Nephron (organoid): ENCODE measurements around the gene KHK.
A peak's percentile ranks its signal among the peaks of the same experiment; 100 is the strongest.

Source experiments
- H3K27ac Mint-ChIP-seq, 3 experiments: 2 replicates each; pipeline ENCODE4 v1.8.0; 2020; ENCODE audit warnings: mixed read lengths in 3 of 3, mild to moderate bottlenecking in 2 of 3, moderate library complexity in 1 of 3
- H3K27me3 Mint-ChIP-seq: 2 replicates; pipeline ENCODE4 v1.8.0; 2021; ENCODE audit warnings: low read depth, mild to moderate bottlenecking, moderate library complexity, mixed read lengths
- H3K36me3 Mint-ChIP-seq: 2 replicates; pipeline ENCODE4 v1.8.0; 2020; ENCODE audit warnings: low read depth, mixed read lengths
- H3K4me1 Mint-ChIP-seq: 2 replicates; pipeline ENCODE4 v1.8.0; 2020; ENCODE audit warnings: mixed read lengths
- H3K4me3 Mint-ChIP-seq, 3 experiments: 2 replicates each; pipeline ENCODE4 v1.8.0; 2020; ENCODE audit warnings: mild to moderate bottlenecking in 3 of 3, mixed read lengths in 3 of 3, moderate library complexity in 2 of 3
- H3K9me3 Mint-ChIP-seq: 2 replicates; pipeline ENCODE4 v1.8.0; 2020; ENCODE audit warnings: mixed read lengths
- TF ChIP-seq, protein P1 (sequence below), 3 experiments: fragments of 200-600 bp; sonication (generic); IDR thresholded peaks; one replicate each; pipeline ENCODE4 v1.5.0; 2021; ENCODE audit warnings: antibody characterized with exemption in 3 of 3; ENCODE audit not compliant: unreplicated experiment in 3 of 3

The KHK gene

DNA sequence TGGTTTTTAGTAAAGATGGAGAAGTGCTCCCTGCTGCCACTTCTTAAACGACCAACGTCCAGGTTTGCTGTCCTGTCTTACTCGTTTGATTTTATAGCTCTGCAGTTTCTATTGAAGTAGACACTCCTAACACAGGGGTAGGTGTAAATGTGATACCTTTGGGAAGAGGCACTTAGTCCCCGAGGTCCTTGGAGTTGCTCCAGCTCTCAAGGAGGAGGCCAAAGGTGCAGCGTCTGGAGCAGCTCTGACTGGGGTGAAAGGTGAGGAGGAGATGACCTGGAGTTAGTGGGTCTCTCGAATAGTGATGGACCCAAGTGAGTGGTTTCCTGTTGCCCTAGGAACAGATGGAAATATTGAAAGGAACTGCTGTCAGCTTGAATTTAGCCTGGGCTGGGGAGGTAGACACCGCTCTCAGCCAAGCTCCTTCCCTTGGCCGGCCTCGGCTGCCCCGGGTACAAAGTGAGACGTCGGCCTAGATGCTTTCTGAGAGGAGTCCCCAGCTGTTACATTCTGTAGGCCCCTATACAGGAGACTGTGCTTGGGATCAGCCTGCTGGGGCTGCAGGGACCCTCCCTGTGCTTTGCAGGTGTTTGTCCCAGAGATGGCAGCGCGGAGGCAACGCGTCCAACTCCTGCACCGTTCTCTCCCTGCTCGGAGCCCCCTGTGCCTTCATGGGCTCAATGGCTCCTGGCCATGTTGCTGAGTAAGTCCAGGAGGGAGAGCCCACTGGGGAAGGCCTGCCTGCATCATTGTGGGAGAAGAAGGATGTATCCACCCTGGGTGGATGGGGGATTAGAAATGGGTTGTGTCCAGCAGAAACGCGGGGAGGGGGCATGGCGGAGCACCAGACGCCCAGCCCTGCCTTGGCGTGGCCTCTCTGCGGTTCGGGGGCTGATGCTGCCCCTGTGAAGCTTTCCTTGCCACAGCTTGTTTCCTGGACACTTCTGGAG lies 5.4 kb downstream of the KHK start:
- H3K9me3 Mint-ChIP-seq = no peaks in the 10 kb centered on the region
- peak overlapping the region in 2 of 3 experiments; percentile 38 to 73 for H3K27ac Mint-ChIP-seq
- H3K4me1 Mint-ChIP-seq = peaks cover 22% of the 10 kb centered on the region
- H3K4me3 Mint-ChIP-seq = no peak overlapping the region
- H3K27me3 Mint-ChIP-seq = peaks cover 11% of the 10 kb centered on the region
- H3K36me3 Mint-ChIP-seq = no peaks in the 10 kb centered on the region
- TF ChIP-seq, protein P1, sequence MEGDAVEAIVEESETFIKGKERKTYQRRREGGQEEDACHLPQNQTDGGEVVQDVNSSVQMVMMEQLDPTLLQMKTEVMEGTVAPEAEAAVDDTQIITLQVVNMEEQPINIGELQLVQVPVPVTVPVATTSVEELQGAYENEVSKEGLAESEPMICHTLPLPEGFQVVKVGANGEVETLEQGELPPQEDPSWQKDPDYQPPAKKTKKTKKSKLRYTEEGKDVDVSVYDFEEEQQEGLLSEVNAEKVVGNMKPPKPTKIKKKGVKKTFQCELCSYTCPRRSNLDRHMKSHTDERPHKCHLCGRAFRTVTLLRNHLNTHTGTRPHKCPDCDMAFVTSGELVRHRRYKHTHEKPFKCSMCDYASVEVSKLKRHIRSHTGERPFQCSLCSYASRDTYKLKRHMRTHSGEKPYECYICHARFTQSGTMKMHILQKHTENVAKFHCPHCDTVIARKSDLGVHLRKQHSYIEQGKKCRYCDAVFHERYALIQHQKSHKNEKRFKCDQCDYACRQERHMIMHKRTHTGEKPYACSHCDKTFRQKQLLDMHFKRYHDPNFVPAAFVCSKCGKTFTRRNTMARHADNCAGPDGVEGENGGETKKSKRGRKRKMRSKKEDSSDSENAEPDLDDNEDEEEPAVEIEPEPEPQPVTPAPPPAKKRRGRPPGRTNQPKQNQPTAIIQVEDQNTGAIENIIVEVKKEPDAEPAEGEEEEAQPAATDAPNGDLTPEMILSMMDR (IDR thresholded peaks at IDR 0.05; ENCODE audit: unreplicated experiment in 3 of 3) = no peak

- H3K4me1 Mint-ChIP-seq = peaks cover 14% of the 10 kb centered on the region
- peaks cover 7% of the 10 kb centered on the region for H3K27me3 Mint-ChIP-seq
- TF ChIP-seq, protein P1 (IDR thresholded peaks at IDR 0.05; ENCODE audit: unreplicated experiment in 3 of 3) = no peak
- no peak overlapping the region for H3K4me3 Mint-ChIP-seq
- H3K36me3 Mint-ChIP-seq = no peaks in the 10 kb centered on the region
- H3K27ac Mint-ChIP-seq = peak overlapping the region in 1 of 3 experiments; percentile 66
- H3K9me3 Mint-ChIP-seq = no peaks in the 10 kb centered on the region
These were observed 6.3 kb downstream of the KHK start for GRCh38 chr2:27092696-27093429.

DNA sequence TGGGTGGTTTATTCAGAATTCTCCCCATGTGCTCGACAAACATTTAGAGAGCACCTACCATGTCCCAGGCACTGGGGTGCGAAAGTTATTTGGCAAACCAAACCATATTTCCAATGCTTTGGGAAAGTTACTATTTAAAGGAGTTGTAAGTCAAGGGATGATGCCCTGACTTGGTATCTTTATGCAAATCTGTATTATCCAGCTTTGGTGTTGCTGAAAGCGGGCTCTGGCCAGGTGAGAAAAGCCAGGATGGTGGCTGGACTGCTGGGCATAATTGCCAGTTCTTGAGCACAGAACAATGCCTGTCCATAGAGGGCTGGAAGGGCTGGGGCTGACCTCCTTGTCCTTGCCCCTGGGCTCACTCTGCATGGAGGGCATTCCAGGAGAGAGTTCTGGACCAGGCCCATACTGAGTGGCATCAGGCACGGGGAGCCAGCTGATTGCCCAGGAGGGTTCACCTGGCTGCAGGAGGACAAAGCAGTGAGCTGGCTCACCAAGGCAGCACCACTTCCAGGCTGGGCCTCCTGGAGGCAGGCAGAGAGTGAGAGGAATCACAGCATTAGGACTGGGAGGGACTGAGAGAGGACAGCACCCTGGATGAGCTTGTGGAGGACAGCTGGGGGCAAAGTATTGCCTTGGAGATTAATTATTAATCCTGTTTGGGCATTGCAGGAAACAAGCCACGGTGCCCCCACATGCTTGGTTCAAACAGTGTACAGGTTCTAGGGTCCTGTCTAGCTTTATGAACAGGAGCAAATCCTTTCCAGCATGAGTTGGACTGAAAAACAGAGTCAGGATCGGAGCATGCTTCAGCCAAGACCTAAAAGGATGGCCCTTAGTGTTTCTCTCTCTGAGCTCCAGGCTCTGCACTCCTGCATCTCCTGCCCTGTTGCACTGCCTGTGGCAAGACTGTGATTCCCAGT lies 7.1 kb downstream of the KHK start:
- H3K4me1 Mint-ChIP-seq = peaks cover 14% of the 10 kb centered on the region
- no peaks in the 10 kb centered on the region for H3K9me3 Mint-ChIP-seq
- TF ChIP-seq, protein P1 (IDR thresholded peaks at IDR 0.05; ENCODE audit: unreplicated experiment in 3 of 3) = no peak
- peak overlapping the region in 2 of 3 experiments; percentile 5 to 79 for H3K27ac Mint-ChIP-seq
- H3K4me3 Mint-ChIP-seq = no peak overlapping the region
- H3K27me3 Mint-ChIP-seq = peaks cover 2% of the 10 kb centered on the region
- H3K36me3 Mint-ChIP-seq = no peaks in the 10 kb centered on the region

DNA sequence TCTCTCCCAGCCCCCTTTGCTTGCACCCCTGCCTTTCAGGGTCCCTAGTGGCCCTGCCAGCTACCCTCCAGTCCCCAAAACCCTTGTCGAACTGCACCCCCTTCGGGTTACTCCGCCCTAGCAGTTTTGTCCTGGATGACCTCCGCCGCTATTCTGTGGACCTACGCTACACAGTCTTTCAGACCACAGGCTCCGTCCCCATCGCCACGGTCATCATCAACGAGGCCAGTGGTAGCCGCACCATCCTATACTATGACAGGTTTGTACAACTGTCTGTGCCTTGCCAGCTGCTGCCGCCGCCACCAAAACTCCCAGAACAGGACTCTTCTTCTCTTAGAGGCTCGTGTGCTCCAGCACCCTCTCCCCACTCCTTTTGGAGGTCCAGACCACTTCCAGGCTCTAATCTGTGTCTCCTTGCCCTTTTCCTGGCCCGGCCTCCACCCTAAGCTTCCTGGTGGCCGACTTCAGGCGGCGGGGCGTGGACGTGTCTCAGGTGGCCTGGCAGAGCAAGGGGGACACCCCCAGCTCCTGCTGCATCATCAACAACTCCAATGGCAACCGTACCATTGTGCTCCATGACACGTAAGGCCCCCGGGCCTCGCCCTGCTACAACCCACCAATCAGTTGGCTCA lies 7.9 kb downstream of the KHK start:
- Mint-ChIP-seq H3K4me3 (no peak overlapping the region), H3K9me3 (no peaks in the 10 kb centered on the region), H3K36me3 (no peaks in the 10 kb centered on the region), H3K27me3 (peaks cover 3% of the 10 kb centered on the region), H3K4me1 (peaks cover 14% of the 10 kb centered on the region), H3K27ac (peak overlapping the region in 2 of 3 experiments; percentile 5 to 79)
- TF ChIP-seq, protein P1 (IDR thresholded peaks at IDR 0.05; ENCODE audit: unreplicated experiment in 3 of 3) = no peak

DNA sequence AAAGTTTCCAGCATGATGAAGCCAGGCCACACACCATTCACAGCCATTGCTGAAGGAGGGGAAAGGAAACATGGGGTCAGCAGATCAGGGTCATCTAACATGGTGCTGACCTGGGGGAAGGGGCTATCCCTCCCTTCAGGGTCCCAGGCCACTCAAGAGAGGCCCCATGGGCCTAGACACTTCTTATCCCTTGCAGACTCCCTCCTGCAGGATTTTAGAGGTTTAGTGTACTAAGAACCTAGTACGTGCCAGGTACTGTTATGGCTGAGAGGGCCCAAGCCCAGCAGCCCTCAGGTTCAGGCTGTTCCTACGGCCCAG lies 8.8 kb downstream of the KHK start:
- TF ChIP-seq, protein P1 (IDR thresholded peaks at IDR 0.05; ENCODE audit: unreplicated experiment in 3 of 3) = no peak
- H3K27ac Mint-ChIP-seq = peak overlapping the region; percentile 60 to 77 (median 72)
- H3K4me1 Mint-ChIP-seq = peaks cover 14% of the 10 kb centered on the region
- H3K9me3 Mint-ChIP-seq = no peaks in the 10 kb centered on the region
- H3K27me3 Mint-ChIP-seq = peaks cover 3% of the 10 kb centered on the region
- no peaks in the 10 kb centered on the region for H3K36me3 Mint-ChIP-seq
- peak overlapping the region; percentile 76 to 81 (median 78) for H3K4me3 Mint-ChIP-seq
